Middle frontal gyrus (tissue), 1 donor: ENCODE data around the gene CDC42EP5.

Experiments
- DNase-seq: peaks from one replicate; pipeline ENCODE4 v3.0.0-alpha.2; 2015; ENCODE audit warnings: low spot score; ENCODE audit errors: extremely low spot score

Gene CDC42EP5

DNA sequence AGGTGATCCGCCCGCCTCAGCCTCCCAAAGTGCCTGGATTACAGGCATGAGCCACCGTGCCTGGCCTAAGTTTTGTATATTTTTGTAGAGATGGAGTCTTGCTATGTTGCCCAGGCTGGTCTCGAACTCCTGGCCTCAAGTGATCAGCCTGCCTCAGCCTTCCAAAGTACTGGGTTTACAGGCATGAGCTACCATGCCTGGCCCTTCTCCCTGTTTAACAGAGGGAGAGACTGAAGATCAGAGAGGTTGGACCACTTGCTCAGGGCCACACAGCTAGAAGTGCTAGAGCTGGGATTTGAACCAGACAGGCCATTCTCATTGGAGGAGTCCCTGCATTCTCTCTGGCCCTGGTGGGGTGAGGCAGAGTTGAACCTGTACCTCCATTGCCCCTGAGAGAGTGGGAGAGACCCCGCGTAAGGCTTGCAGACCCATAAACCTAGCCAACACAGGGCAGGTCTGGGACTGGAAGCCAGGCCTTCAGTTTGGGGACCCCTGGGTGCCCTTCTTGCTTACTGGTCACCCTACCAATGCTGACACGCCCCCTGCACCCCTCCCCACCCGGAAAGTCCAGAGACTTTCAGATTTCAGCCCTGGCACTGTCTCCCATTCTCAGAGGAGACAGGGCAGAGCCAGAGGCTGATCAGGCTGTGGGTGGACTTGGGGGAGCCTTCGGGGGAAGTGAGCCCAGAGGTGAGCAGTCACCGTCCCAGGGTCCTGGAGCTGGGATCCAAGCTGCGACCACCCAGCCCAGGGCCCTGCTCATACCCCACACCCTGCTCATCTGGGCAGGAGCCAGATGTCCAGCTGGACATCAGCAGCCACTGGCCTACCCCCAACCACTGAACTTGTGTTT is 44.5 kb downstream of the CDC42EP5 start:
- no peak for DNase-seq

DNA sequence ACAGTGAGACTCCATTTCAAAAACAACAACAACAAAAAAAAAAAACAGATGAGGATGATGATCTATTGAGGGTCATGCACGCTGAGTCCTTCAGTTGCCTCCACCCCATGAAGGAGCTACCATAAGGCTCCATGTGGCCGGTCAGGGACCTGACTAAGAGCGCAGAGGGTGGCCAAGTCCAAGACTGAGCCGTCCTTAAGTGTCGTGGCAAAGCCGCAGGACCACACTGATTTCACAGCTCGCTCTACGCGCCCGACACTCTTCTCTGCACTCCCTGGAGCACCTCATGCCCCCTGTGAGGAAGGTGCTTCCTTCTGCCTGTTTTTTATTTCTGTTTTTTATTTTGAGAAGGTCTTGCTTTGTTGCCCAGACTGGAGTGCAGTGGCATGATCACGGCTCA is 45.5 kb downstream of the CDC42EP5 start:
- no peak for DNase-seq

DNA sequence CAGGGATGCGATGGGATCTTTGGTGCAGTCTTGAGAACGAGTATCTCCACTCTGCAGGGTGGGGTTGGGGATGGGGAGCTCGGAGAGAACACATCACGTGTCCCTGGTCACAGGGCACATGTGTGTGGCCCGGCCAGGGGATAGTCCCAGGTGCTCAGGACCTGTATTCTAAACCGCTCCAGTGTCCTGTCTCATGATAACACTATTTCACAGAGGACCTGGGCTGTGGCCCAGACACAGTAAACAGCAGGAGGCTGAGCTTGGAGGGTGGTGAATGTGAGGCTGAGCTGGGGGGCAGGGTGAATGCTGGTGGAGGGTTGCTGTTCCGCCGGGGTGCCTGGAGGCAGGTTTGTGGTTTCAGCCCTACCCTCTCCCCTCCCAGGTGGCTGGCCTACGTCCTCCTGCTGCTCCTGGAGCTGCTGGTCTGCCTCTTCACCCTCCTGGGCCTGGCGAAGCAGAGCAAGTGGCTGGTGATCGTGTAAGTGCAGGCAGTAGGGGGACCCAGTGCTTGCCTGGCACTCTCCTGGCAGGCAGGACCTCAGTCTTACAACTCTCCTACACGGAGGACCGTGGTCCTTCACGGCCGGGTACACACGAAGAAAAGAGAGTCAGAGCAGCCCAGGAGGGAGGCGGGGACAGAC is 46.7 kb downstream of the CDC42EP5 start:
- no peak for DNase-seq

DNA sequence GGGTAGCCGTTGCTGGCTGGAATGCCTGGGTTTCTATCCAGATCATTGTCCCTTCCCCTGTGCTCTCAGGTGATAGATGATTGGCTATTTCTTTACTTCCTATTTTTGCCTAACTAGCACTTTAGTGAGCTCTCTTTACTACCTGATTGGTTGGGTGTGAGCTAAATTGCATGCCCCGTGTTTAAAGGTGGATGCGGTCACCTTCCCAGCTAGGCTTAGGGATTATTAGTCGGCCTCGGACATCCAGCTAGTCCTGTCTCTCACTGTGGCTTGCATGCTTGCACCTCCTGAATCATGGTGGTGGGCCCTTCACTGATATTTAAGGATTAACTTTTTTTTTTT is 47.7 kb downstream of the CDC42EP5 start:
- no peak for DNase-seq

DNA sequence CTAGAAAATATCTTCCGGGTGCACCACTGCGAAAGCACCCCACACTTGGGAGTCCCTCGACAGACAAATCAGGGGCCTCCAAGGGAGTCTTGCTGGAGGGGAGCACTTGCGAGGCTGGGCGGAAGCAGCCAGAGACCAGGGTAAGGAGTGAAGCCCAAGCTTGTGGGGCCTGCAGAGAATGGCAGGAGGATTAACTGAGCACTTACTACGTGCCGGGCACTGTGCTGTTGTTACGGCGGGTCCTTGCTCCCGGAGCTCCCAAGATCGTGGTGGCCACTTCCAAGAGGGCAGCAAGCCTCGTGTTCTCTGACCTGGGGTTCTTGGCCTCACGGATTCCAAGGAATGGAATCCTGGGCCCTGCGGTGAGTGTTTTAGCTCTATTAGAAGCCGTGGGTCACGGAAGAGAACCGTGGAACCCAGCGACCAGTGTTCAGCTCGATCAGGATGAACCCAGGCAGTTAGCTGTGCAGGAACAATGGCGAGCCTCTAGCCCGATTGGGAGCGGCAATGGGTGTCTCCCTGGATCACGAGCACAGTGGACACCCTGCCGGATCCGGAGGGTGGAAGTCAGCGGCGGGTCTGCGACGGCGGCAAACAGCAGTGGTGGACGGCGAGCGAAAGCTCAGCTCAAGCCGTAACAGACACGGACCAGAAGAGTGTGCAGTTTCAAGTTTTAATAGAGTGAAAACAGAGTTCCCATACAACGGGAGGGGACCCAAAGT is 48.3 kb downstream of the CDC42EP5 start:
- no peak for DNase-seq

DNA sequence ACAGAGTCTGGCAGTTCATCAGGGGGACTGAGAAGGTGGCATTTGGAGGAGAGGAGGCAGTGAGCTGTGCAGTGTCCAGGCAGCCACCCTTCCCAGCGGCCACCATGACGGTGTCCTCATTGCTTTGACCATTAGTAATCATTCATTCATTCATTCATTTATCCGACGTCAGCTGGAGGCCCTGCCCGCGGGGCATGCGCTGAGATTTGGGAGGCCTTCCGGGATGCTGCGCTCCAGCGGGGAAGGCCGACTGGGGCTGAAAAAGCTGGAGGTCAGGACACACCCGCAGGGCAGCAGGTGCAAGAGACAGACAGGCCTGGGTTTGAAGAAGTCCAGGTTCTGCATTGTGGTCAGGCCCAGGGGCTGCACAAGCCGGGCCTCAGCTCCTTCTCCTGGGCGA is 48.9 kb downstream of the CDC42EP5 start:
- no peak for DNase-seq

DNA sequence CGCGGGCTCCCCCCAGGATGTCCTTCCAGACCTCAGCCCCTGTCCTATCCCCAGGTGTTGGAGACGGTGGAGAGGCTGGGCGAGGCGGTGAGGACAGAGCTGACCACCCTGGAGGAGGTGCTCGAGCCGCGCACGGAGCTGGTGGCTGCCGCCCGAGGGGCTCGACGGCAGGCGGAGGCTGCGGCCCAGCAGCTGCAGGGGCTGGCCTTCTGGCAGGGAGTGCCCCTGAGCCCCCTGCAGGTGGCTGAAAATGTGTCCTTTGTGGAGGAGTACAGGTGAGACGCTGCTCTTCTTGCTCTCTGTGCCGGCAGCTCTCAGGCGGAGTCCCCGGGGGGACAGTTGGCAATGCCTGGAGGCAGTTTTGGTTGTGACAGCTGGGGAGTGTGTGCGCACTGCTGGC is 51.0 kb downstream of the CDC42EP5 start:
- no peak for DNase-seq

DNA sequence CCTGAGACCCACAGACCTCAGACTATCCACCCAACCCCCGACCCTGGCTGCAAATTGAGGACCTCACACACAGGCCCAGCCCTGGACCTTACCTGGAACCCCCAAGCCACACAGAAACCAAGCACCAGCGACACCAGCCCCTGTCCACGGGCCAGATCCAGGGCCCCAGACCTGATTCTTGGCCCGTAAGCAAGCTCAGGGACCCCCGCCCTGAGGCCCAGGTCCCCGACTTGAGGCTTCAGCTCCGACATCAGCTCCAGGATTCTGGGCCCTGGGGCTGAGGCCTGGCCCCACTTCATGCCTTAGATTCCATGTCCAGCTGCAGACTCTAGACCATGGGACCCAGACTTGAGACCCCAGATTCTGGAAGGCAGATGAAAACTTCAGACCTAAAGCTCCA is 51.6 kb downstream of the CDC42EP5 start:
- DNase-seq, result no peak

DNA sequence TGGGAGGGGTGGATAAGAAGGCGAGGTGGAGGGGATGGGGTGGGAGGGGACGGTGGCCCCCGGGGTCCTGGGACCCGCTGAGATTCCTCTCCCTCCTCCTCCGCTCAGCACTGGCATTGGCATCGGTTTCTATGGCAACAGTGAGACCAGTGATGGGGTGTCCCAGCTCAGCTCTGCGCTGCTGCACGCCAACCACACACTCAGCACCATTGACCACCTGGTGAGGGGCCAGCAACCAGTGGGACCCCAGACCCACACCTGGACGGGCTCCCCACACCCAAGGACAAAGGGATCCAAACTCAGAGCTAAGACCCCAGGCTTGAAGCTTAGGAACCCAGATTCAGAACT is 52.0 kb downstream of the CDC42EP5 start:
- no peak for DNase-seq

DNA sequence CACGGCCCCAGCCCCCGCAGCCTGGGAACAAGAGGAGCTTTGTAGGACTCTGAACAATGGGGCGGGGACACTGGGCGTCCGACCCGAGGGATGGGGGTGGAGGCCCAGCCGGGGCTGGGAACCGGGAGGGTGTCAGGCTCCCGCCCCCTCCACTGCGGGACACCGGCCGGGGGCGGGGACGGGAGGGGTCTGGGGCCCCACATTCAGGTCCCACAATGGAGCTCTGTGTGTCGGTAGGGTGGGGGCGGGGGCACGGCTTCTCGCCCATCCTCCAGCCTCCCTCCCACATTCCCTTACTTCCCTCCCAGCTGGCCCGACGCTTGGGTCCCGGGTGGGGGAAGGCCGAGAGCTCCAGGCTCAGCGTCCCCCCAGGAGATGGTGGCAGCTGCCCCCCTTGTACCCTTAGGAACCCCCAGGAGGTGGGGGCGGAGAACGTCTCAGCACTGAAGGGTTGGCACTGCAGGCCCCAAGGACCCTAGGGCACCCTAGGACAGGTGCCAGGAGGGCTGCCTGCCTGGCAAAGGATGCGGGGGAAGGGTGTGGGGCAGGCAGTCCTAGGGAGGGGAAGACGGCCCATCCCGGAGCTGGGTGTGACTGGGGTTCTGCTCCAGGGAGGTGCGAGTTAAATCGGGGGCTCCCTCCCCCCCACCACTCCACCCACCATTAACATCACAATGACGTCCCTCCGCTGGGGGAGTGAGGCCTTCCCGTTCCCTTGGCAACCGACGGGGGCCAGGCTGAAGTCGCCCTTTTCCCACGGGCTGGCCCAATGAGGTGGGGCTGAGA is 52.5 kb downstream of the CDC42EP5 start:
- DNase-seq, result peak; percentile 88

DNA sequence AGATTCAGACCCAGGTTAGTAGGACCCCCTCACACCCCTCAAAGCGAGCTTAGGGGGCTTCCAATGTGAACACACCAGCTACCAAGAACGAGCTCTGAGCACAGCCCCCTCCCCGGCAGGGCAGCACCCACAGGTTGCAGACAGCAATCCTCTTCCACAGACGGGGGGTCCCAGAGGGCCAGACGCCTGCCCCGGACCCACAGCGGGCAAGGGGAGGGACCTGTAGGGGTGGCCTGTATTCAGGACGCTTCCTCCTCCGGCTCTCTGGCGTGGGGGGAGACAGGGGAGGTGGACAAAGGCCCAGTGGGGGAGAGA is 53.1 kb downstream of the CDC42EP5 start:
- DNase-seq, result no peak

DNA sequence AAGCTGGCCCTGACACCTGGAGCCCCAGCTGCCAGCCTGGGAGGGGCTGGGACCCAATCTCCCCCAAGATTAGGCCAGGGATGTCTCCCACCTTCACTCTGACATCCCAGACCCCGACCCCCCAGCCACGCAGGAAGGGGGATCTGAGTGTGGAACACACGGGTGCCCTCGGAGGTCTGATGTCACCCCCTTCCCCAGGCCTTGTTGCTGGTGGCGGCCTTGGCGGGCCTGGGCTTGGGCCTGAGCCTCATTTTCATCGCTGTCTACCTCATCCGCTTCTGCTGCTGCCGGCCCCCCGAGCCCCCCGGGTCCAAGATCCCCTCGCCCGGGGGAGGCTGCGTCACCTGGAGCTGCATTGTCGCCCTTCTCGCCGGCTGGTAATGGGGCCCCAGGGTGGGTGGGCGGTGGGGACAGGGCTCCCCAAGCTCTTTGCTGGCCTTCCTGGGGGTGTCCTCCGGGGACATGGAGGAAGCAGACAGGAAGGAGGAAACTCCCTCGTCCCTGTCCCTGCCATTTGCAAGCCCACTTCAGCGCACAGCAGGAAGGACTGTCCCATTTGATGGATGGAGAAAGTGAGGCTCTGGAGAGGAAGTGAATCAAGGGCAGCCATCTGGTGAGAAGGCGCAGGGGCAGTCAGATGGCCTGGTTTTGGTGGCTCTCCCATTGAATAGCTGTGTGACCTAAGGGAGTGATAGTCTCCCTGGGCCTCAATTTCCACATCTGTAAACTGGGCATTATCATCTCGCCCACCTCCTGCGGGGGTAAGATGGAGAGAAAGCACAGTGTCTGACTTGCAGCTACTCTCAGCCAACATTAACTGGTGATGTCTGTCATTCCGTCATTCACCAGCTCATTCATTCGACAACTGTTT is 53.9 kb downstream of the CDC42EP5 start:
- no peak for DNase-seq

DNA sequence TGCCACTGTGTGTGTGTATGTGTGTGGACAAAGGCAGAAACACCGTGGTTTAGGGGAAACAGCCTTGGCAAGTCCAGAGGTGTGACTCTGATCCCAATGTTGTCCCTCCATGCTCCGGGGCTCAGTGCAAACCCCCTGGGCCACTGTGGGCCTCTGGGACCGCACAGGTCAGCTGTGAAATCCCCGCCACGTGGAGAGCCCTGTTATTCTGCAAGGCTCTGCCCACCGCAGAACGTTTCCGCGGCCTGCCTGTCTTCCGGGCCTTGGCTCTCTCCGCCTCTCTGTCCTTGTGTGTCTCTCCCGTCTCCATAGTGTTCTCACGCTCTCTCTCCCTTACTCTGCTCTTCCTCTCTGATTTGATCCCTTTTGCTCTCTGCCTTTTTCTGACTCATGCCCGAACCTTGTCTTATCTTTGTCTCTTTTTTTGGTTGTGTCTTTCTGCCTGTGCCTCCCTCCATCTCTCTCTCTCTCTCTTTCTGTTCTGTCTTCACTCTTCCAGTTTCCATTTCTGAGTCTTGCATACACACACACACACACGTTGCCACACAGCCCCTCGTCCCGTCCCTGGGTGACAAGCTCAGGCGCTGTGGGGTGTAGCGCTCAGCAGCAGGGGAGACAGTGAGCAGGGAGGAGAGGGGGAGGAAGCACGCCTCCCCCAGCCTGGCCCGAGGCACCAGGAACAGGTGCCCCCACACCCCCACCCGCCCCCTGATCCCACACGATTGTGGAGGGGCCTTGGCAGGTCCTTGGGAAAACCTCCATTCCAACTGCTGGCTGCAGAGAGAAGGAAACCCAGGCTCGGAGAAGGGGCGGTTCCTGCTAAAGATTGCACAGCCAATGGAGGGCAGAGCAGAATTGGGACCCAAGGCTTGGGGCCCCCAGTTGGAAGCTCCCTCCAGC is 54.8 kb downstream of the CDC42EP5 start:
- no peak for DNase-seq

DNA sequence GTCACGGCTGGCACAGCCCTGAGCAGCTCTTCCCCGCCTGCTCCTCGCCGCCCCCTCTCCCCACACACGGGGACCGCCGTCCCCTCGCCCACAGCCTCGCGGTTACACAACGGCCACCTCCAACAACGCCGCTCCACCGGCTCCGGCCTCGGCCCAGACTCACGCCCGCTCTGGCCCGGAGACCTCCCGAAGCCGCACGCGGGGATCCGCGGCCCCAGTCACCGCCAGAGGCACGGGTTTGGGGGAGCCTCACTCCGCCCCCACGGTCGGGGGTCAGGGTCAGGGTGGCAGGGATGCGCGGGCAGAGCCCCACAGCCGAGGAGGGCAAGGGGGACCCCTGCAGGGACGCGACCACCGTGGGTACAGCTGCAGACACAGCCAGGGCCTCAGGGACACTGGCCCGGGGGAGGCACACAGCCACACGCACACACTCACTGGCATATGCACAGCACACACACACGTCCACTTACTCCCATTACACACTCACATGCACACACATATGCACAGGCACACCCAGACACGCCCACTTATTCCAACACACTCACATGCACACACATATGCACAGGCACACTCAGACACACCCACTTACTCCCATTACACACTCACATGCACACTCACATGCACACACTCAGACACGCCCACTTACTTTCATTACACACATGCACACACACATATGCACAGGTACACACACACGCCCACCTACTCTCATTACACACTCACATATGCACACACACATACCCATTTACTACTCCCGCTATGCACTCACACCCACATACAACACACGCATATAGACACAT is 56.2 kb downstream of the CDC42EP5 start:
- DNase-seq, result no peak

DNA sequence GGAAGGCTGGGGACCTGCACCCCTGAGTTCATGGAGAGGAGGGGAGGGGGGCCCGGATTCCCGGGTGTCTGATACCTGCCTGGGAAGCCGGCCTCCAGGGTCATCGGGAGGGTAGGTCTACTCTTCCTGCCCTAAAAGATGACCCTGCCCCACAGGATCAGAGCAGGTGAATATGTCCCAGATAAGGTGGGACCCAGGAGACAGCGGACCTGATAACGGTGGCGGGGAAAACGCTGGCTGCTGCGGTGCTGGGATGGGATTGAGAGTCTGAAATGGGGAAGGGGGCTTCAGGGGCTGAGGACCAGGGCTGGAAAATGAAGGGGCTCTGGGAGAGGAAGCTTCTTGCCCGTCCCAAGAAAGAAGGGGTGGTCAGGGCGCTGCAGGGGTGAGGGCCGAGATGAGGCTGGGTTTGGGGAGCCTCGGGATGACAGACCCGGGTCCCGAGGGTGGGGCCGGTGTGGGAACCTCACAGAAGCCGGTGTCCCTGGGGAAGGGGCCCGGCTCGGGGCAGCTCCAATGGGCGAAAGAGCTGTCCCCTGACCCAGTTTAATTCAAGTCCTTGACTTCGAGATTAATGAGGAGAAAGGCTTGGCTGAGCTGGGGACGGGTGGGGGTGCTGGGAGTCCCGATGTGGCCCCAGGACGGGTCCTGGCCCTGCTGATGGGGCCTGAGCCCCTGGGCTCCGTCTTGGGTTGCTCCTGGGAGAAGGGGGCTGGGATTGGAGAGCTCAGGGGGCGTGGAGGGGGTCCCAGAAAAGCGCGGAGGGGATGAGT is 57.0 kb downstream of the CDC42EP5 start:
- DNase-seq, result no peak

DNA sequence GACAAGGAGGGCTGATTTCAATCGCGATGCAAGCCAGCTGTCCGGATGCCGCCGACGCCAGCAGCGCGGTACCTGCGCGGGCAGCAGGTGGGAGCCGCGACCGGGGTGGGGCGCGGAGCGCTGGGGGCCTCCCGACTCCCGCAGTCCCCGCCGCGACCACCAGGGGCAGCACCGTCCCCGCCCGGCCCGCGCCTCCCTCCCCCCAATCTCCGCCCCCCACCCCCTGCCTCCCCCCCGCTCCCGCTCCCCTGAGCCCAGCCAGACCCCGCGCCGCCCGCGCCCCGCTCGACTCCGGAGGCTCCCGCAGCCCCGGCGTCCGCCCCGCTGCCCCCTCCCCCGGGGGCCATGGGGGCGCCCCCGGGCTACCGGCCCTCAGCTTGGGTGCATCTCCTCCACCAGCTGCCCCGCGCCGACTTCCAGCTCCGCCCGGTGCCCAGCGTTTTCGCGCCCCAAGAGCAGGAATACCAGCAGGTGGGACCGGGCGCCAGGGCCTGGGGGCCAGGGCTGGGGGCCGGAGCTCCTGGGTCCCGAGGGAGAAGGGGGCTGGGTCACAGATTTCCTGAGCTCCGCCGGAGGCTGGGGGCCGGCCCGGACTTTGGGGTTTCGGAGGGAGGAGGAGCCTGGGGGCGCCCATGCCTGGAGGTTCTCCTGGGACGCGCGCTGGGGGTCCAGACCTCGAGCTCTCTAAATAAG is 57.7 kb downstream of the CDC42EP5 start, which contains the start of gene TTYH1:
Gene TTYH1 (plus strand): TSS at position 257 of the 693 bp plus-strand sequence. CDS start 89 bp downstream, at position 346.
- DNase-seq, result no peak
